Measurements from ENCODE around the gene MRTFB. TPM values are rescaled to one million over a fixed set of nuclear protein-coding genes. Genes with fewer than 3 reads are reported as not detected.

The MRTFB gene
- polyA plus RNA-seq, 1 donor from 2014 or later: 6.6 TPM

DNA sequence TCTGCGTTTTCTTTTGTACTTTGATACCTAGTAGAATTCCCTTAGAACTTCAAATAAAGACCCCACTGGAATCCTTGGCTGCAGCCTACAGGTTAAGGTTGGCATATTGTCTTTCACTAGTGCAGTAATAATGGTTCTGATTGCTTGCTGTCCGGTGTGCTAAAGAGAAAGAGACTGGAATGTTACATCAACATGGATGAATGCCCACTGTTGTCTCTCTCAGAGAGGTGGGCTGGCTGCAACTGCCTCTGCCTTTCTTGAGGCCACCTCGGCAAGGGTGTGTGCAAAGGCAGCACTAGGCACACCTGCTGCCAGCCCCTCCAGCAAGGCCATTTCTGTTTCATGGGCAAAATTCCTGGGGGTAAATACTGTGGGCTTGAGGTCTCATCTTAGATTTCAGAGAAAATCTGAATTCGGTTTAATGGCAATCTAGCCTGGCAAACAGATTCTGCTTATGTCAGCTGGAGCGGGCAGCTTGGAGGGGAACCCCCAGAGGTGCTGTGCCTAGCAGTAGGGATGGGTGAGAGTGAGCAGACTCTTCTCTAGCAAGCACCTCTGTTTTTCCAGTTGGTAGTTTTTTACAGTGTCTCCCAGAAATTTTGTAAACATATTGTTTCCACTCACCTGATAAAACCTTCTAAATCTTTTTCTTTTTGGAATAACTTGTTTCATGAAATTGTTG, 54.0 kb downstream of the MRTFB start:
- H3K9me3 Mint-ChIP-seq: peaks cover 0 to 1% (median 0%) of the 10 kb centered on the region in 3 donors
- peaks cover 7 to 20% (median 19%) of the 10 kb centered on the region in 3 donors for H3K4me1 Mint-ChIP-seq
- H3K36me3 Mint-ChIP-seq: peaks cover 4% of the 10 kb centered on the region
- H3K27ac Mint-ChIP-seq: no peak overlapping the region
- H3K27me3 Mint-ChIP-seq: no peaks in the 10 kb centered on the region
- no peak overlapping the region for H3K4me3 Mint-ChIP-seq

DNA sequence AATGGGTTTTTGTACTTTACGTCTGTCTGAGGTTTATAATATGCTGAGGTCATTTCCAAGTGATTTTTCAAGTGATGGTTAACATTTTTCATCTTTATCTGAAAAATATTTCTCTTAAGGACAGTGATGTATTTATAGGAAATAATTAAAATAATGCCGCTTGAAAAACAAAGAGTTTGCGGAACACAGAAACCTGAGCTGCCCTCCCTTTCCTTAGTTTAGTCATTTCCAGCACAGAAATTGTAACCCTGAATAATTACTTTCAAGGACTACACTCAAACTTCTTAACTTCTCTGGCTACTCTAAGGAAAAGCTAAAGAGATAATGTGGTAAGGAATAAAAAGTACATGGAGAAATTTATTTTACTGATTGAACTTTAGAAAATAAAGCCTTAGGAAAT, 54.6 kb downstream of the MRTFB start:
- Mint-ChIP-seq H3K36me3 (peaks cover 7% of the 10 kb centered on the region), H3K4me3 (no peak overlapping the region), H3K9me3 (peaks cover 0 to 1% (median 0%) of the 10 kb centered on the region in 3 donors), H3K27me3 (no peaks in the 10 kb centered on the region), H3K27ac (no peak overlapping the region), H3K4me1 (peaks cover 4 to 16% (median 14%) of the 10 kb centered on the region in 3 donors)

DNA sequence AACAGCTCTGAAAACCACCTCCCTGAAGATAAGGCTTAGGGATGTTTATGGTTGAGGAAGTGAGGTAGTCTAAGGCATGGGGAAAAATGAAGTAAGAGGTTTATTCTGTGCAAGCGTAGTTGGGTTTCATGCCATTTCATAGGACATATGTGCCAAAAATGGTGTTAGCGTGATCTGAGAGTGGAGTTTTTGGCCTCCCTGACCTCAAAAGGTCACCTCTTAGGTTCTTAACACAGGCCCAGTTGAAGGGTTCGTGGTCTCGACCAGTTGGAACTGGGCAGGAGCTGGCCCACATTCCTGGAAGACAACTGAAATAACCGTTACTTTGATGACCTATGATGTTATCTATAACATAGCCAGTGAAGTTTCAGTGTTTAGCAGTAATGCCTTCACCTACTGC, 57.0 kb downstream of the MRTFB start:
- H3K4me3 Mint-ChIP-seq: no peak overlapping the region
- peaks cover 2 to 7% (median 4%) of the 10 kb centered on the region in 3 donors for H3K4me1 Mint-ChIP-seq
- H3K27me3 Mint-ChIP-seq: no peaks in the 10 kb centered on the region
- H3K27ac Mint-ChIP-seq: no peak overlapping the region
- H3K36me3 Mint-ChIP-seq: peaks cover 6% of the 10 kb centered on the region
- H3K9me3 Mint-ChIP-seq: no peaks in the 10 kb centered on the region

DNA sequence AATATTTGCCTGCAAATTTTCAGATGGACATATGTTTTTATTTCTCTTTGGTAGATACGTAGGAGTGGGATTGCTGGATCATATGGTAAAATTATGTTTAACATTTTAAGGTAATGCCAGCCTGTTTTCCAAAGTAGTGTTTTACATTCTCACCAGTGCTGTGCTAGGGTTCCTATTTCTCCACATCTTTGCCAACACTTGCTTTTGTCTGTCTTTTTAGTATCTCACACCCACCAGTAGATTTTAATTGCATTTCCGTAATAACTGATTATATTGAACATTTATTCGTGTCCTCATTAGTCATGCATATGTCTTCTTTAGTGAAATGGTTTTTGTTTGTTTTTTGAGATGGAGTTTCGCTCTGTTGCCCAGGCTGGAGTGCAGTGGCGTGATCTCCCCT, 58.4 kb downstream of the MRTFB start:
- H3K36me3 Mint-ChIP-seq: peaks cover 7% of the 10 kb centered on the region
- no peaks in the 10 kb centered on the region for H3K27me3 Mint-ChIP-seq
- no peaks in the 10 kb centered on the region for H3K9me3 Mint-ChIP-seq
- H3K4me1 Mint-ChIP-seq: peaks cover 0 to 2% (median 0%) of the 10 kb centered on the region in 3 donors
- no peak overlapping the region for H3K27ac Mint-ChIP-seq
- no peak overlapping the region for H3K4me3 Mint-ChIP-seq

DNA sequence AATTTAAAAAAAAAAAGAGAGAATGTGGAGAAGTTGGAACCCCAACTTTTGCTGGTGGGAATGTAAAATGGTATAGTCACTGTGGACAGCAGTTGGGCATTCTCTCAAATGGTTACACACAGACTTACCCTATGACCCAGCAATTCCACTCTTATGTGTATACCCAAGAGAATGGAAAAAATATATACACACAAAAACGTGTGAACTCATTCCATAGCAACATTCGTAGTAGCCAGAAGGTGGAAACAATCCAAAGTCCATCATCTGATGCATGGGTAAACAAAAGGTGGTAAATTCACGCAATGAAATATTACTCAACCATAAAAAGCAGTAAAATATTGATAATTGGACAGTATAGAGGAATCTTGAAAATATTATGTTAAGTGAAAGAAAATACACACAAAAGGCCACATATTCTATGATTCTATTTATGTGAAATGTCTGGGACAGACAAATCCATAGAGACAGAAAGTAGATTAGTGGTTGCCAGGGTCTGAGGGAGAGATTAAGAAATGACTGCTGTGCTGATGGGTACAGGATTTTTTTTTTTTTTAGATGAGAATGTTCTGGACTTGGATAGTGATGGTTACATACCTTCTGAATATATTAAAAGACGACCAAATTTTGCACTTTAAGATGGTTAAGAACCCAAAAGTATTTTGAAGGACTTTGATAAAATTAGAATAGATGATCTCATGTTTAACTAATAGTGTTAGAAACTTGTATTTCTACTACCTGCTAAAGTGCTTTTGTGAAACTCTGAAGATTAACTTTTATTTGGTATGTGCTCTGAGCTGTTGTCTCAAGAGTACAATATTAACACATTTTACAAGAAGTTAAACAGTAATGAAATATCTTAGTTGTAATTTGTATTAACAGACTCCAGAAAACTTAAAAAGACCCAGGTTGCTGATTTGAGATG, 60.9 kb downstream of the MRTFB start:
- H3K4me3 Mint-ChIP-seq: no peak overlapping the region
- peaks cover 13% of the 10 kb centered on the region for H3K36me3 Mint-ChIP-seq
- H3K27ac Mint-ChIP-seq: no peak overlapping the region
- no peaks in the 10 kb centered on the region for H3K9me3 Mint-ChIP-seq
- peaks cover 0 to 2% (median 2%) of the 10 kb centered on the region in 3 donors for H3K4me1 Mint-ChIP-seq
- no peaks in the 10 kb centered on the region for H3K27me3 Mint-ChIP-seq

DNA sequence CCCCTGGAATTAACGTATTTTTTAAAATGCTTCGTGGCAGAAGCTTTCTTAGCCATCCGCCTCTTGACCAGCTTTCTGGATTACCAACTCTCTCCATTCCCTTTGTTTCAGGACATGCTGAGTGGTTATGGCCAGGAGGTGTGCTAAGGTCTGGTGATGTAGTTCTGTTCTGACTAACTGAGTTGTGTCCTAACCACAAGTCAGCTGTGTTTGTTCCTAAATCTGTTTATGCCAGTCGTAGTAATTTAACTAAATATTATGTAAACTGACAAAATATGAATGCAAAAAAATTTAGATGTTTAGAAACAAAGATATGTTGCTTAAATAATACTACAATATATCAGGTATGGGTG, 61.6 kb downstream of the MRTFB start:
- H3K4me3 Mint-ChIP-seq: no peak overlapping the region
- H3K4me1 Mint-ChIP-seq: peaks cover 0 to 2% (median 2%) of the 10 kb centered on the region in 3 donors
- H3K9me3 Mint-ChIP-seq: no peaks in the 10 kb centered on the region
- H3K36me3 Mint-ChIP-seq: peaks cover 13% of the 10 kb centered on the region
- H3K27me3 Mint-ChIP-seq: no peaks in the 10 kb centered on the region
- H3K27ac Mint-ChIP-seq: no peak overlapping the region

DNA sequence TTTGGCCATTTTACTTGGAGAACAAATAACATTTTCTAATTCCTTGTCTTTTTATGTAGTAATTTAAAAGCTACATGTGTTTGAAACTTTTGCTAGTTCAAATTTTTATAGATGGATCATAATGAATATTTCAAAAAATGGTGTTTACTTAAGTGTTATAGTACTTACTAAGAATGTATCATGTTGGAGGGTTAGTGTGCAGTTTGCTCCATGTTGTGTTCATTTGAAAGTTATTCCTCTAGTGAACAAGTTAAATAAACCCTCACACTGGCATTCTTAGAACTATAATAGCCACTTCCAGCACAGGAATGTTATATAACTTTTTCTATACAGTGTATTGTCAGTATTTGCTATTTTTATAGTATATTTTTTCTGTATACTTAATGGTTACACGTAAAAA, 62.8 kb downstream of the MRTFB start:
- H3K4me3 Mint-ChIP-seq: no peak overlapping the region
- H3K9me3 Mint-ChIP-seq: peaks cover 0 to 4% (median 2%) of the 10 kb centered on the region in 3 donors
- no peak overlapping the region for H3K27ac Mint-ChIP-seq
- H3K36me3 Mint-ChIP-seq: peaks cover 13% of the 10 kb centered on the region
- H3K27me3 Mint-ChIP-seq: no peaks in the 10 kb centered on the region
- peaks cover 7% of the 10 kb centered on the region in 3 donors for H3K4me1 Mint-ChIP-seq

DNA sequence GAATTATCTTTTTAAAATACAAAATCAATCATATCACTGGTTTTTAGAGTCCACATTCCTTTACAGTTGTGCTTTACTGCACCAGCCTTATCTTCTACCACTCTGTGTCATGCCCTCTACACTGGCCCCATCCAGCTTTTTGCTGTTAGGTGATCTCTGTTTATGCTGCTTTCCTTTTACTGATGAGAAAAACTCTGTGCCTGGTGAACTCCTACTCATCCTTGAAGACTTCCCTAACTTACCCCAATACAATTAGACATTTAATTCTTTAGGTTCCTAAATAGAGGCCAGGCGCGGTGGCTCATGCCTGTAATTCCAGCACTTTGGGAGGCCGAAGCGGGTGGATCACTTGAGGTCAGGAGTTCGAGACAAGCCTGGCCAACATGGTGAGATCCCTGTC, 64.6 kb downstream of the MRTFB start:
- Mint-ChIP-seq H3K4me1 (peaks cover 5 to 9% (median 9%) of the 10 kb centered on the region in 3 donors), H3K27ac (no peak overlapping the region), H3K9me3 (peaks cover 0 to 7% (median 4%) of the 10 kb centered on the region in 3 donors), H3K36me3 (peaks cover 10% of the 10 kb centered on the region), H3K4me3 (no peak overlapping the region), H3K27me3 (no peaks in the 10 kb centered on the region)

DNA sequence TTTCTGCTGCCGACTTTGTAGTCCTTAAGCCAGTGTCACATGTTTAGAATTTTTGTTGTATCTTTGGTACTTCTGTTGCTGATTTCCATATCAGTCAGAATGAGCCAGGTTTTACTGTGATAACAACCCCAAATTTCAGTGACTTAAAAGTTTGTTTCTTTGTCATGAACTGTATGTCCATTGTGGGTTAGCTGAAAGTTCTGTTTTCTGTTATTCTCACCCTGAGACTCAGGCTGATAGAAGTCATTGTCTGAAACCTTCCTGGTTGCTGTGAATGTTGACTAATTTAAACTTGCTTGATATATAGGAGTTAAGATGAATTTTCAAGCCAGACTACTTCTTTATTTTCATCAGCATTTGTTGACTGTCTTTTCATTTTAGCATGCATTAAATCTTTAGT, 68.8 kb downstream of the MRTFB start:
- H3K4me3 Mint-ChIP-seq: peak overlapping the region in 1 of 4 donors; percentile 13
- H3K36me3 Mint-ChIP-seq: peaks cover 9% of the 10 kb centered on the region
- H3K4me1 Mint-ChIP-seq: peaks cover 5 to 9% (median 9%) of the 10 kb centered on the region in 3 donors
- peaks cover 0 to 7% (median 4%) of the 10 kb centered on the region in 3 donors for H3K9me3 Mint-ChIP-seq
- H3K27ac Mint-ChIP-seq: no peak overlapping the region
- H3K27me3 Mint-ChIP-seq: no peaks in the 10 kb centered on the region

DNA sequence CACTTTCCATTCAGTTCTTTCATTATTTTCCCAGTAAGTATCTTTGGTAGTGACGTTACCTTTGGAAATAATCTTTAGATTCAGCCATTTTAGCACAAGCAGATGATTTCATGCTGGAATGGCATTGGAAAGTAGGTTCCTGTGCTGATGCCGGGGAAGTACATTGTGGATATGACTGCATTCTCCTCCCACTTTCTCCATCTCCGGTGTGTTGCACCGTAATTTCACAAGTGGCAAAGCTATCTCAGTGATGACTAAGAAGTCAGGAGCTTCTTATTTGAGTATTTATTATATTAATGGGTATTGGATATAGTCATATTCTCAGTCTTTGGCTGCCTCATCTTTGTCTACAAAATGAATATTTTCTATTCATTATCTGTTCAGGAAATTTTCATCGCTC, 69.8 kb downstream of the MRTFB start:
- Mint-ChIP-seq H3K4me3 (no peak overlapping the region), H3K9me3 (peaks cover 0 to 7% (median 4%) of the 10 kb centered on the region in 3 donors), H3K27me3 (no peaks in the 10 kb centered on the region), H3K27ac (no peak overlapping the region), H3K36me3 (peaks cover 4% of the 10 kb centered on the region), H3K4me1 (peaks cover 5 to 9% (median 7%) of the 10 kb centered on the region in 3 donors)

DNA sequence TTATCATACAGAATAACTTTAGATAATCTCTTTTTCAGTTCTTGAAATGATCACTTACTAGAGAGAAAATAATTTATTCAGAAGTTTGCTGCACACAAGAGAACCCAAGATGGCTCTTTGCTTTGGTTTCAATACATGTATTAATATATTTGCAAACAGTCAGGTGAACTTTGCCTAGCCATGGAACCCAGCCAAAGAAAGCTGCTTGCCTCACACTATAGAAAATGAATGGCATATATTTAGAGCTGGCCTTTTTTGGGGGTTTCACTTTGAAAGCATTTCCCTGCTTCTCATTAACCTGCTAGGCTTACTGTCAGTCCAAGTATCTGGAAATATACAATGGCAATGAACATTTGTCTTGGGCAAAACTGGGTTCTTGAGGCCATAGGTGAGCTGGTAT, 75.3 kb downstream of the MRTFB start:
- Mint-ChIP-seq H3K36me3 (peaks cover 8% of the 10 kb centered on the region), H3K9me3 (no peaks in the 10 kb centered on the region), H3K4me3 (no peak overlapping the region), H3K4me1 (no peaks in the 10 kb centered on the region), H3K27me3 (no peaks in the 10 kb centered on the region), H3K27ac (no peak overlapping the region)

DNA sequence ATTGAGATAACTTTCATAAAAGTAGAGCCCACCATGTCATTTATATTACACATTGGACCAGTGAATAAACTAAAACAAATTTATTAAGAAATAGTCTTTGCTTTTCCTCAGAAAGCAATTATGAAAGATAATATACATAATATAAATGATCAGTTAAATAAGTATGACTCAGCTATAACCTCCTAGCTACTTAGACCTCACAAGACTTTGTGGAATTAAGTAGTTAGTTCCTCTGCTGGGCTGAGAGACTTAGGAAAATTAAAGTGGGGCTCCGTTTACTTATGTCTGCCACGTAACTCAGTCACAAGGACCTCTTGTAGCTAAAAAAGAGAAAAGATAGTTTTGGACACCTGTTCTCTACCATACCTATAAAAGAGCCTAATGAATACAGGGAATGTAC, 76.9 kb downstream of the MRTFB start:
- Mint-ChIP-seq H3K4me3 (no peak overlapping the region), H3K27ac (no peak overlapping the region), H3K9me3 (no peaks in the 10 kb centered on the region), H3K4me1 (peaks cover 0 to 1% (median 0%) of the 10 kb centered on the region in 3 donors), H3K36me3 (peaks cover 5% of the 10 kb centered on the region), H3K27me3 (no peaks in the 10 kb centered on the region)

DNA sequence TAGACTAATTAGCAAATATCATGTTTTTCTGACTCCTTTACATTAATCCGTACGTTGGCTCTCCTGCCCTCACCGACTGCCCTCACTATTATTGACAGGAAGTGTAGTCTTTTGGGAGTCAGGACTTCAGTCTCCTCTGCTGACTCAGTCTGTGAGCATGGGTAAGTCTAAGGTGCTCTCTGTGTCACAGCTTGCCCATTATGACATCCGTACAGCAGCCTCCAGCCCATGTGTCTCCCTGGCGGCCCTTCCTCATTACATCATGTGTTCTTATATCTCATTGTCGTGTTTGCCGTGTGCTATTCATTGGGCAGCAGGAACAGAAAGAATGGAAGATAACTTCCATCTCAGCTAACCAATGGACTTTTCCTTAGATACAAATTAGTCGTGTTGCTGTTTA, 77.5 kb downstream of the MRTFB start:
- peaks cover 4% of the 10 kb centered on the region for H3K36me3 Mint-ChIP-seq
- H3K27ac Mint-ChIP-seq: no peak overlapping the region
- no peak overlapping the region for H3K4me3 Mint-ChIP-seq
- H3K27me3 Mint-ChIP-seq: no peaks in the 10 kb centered on the region
- peaks cover 0 to 1% (median 0%) of the 10 kb centered on the region in 3 donors for H3K4me1 Mint-ChIP-seq
- no peaks in the 10 kb centered on the region for H3K9me3 Mint-ChIP-seq

DNA sequence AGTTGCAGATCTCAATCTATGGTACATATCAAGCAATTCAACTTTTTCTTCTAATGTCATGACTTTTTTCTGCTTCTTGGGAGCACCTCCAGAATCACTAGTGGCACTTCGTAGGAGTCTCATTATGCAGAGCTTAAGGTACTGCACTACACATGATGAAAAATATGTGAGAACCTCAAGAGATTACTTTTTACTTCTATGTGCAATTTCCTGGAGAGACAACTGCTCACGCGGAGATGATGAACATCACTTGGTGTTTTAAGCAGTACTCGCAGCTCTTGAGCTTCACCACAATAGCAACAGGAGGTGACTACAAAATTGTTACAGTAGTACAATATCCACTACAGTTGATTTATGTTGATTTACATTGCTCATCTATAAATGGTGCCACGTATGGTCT, 79.7 kb downstream of the MRTFB start:
- H3K27ac Mint-ChIP-seq: no peak overlapping the region
- no peaks in the 10 kb centered on the region for H3K9me3 Mint-ChIP-seq
- peaks cover 0 to 1% (median 0%) of the 10 kb centered on the region in 3 donors for H3K4me1 Mint-ChIP-seq
- no peak overlapping the region for H3K4me3 Mint-ChIP-seq
- H3K36me3 Mint-ChIP-seq: peaks cover 6% of the 10 kb centered on the region
- H3K27me3 Mint-ChIP-seq: no peaks in the 10 kb centered on the region

DNA sequence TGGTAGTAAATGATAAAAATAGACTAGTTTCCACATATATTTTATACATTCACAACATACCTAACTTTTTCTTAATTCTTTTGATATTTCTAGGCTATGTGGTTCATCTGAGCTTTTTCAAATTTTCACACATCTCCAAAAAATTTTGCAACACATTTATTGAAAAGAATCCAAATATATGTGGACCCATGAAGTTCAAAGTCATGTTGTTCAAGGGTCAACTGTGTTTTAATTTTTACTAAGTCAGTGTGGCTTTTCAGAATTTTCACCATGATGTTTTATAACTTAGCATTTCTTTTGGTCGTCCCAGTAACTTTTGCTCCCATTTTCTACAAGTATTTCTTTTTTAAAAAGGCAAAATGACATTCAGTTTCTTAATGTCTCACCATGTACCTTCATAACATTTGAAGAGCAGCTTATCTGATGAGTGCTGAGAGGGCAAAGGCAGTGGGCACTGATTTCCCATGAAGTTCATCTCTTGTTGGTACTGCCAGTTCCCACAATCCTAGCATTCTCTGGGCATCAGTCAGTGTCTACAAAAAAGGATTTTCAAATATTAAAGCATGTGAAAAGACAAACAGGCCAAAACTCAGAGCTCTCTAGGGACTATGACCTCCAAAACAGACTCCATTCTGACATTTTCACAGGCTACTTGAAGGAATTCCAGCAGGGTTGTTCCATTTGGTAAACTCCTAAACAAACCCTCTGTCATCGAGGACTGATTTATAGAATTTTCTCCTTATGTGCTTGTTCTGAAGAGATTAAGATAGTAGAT, 80.3 kb downstream of the MRTFB start:
- H3K27me3 Mint-ChIP-seq: no peaks in the 10 kb centered on the region

More for the DNA sequence above, 80.3 kb downstream of the MRTFB start:
- Mint-ChIP-seq H3K4me1 (peaks cover 0 to 1% (median 0%) of the 10 kb centered on the region in 3 donors), H3K27ac (peak overlapping the region in 1 of 3 donors; percentile 39), H3K9me3 (no peaks in the 10 kb centered on the region), H3K4me3 (no peak overlapping the region), H3K36me3 (peaks cover 6% of the 10 kb centered on the region)

Measured in IgD-negative memory B cell (primary cell).